RPMI7951 (cell line): ENCODE results near the gene FERMT3. TPM values are rescaled to one million over a fixed set of nuclear protein-coding genes. Genes with fewer than 3 reads are reported as not detected.
"Not testable (repeated sequence)": the region's sequence is repeated elsewhere in the genome, so short reads cannot be mapped to it uniquely, and the experiment has no call there.

ENCODE experiments used
- DNase-seq: peaks from one replicate; pipeline ENCODE4 v3.0.0-alpha.2; 2012; ENCODE audit warnings: low read depth
- total RNA-seq: library from RNA; depleted of rRNA; stranded (reverse); fragments of >200 nt; shearing (Covaris generic); gene quantifications from 2 replicates; pipeline ENCODE4 v1.2.3, GENCODE V29; 2014

The FERMT3 gene
- total RNA-seq, 1 experiment from 2014 or later = 29.1 TPM

GRCh38 chr11:64235437-64236161, 29.1 kb downstream of the FERMT3 start:
- no peak for DNase-seq

GRCh38 chr11:64237484-64237951, 31.0 kb downstream of the FERMT3 start:
- DNase-seq = no peak

GRCh38 chr11:64238076-64238475, 31.6 kb downstream of the FERMT3 start:
- no peak for DNase-seq

GRCh38 chr11:64238999-64239398, 32.5 kb downstream of the FERMT3 start:
- DNase-seq = no peak

DNA sequence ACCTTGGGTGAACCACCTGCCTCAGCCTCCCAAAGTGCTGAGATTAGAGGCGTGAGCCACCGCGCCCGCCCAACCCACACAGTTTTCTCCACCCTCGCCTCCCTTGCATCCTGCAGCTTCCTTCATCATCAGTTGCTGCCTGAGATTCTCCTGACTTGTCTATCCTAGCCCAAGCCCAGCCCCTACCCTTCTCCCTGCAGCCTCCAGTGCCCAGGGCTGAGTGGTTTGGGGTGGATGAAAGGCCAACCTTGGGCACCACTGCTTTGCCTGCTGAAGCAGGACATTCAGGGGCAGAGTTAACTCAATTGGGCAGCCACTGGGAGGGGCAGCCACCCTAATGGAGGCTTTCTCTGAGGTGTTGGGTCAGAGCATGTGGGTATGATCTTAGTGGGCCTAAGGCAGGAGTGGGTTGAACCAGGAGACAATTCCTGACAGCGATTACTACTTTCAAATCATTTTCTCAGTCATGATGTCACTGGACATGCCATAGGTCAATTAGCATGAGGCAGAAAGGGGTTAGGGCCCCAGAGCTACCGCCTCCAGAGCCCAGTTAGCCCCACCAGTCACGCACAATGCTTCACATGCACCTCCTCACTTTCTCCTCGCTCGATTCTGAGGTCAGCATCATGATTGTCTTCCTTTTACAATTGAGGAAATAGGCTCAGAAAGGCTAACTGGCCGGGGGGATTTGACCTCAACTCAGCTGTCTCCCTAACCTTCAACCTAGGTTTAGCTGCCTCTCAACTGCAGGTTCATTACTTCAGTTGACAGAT, 33.3 kb downstream of the FERMT3 start:
- DNase-seq = no peak

- peak; percentile 95 for DNase-seq
Measured at GRCh38 chr11:64240435-64241240, 34.1 kb downstream of the FERMT3 start, which contains the start of gene FKBP2. Gene FKBP2, plus strand, starts transcription at chr11:64241095. Its CDS starts 1,293 bp downstream, at chr11:64242388.

GRCh38 chr11:64241241-64241490, 34.6 kb downstream of the FERMT3 start:
- DNase-seq = peak; percentile 97

DNA sequence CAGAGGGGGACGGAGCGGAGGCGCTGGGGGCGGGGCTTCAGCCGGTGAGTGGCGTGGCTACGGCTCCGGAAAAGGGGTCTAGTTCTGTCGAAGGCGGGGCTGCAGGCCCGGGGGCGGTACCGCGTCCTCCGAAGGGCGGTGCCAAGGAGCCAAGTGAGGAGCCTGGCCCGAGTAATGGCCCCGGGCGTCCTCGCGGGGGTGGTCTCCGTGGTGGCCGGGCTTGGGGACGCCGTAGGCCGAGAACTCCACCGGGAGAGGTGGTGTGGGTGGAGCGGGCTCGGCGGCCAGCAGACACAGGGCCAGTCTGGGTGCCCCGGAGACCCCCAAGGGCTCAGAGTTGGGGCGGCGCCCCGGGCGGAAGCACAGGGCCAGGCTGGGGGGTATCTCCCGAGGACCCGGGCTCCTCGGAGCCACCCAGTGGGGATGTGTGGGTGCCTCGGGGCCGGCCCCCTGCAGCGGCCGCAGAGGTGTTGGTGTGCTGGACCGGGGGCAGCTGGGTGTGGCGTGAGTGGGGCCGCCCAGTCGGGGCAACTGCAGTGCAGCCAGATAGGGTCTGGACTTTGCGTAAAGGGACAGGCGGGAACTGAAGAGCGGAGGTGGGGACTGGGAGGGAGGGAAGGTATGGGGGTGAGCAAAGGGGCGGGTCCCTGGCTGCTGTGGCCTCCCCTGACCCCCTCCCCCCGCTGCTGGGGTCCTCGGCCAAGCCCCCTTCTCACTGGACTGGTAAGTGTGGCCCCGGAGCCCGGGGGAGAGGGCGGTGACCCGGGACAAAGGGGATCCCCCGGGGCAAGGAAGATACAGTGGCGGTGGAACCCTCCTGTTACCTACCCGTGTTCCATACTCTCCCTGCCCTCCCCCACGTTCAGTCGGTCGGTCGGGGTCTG, 35.2 kb downstream of the FERMT3 start:
- peak; percentile 68 for DNase-seq

DNA sequence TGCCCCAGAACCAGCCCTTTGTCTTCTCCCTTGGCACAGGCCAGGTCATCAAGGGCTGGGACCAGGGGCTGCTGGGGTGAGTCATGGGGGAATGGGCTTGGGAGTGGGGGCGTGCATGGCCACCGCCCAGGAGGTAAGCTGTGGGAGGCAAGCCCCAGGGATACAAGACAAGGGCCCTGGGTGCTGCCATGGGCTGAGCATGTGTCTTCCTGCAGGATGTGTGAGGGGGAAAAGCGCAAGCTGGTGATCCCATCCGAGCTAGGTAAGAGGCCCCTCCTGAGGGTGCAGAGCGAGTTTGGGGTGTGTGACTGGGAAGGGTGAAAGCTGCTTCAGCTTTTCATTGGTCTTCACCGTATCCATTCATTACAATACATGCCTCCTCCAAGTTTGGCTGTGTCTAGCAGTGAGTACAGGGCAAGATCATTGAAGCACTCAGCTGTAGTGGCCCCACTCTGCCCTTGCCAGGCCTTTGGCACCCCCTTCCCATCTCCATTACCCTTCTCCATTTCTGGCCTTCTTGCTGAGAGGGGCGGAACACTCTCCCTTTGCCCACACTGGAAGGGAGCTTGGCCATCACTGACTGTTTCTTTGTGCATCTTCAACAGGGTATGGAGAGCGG, 36.8 kb downstream of the FERMT3 start:
- no peak for DNase-seq

DNA sequence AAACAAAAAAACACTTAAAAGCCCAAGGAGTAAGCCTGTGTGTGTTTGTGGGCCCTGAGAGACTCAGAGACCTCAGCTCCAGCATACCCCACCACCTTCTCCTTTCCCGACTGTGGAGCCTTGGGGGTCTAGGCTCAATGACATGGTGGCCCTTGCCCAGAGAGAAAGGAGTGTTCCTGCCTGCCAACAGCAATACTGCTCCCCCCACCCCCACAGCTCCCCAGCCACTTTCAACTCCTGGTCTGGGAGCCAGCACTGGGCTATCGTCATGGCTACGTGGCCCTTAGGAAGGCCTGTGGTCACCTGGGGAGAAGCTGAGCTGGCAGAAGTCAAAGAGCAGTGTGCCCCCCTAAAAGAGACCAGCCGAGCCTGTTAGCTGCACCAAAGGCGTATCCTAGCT, 37.6 kb downstream of the FERMT3 start:
- no peak for DNase-seq

DNA sequence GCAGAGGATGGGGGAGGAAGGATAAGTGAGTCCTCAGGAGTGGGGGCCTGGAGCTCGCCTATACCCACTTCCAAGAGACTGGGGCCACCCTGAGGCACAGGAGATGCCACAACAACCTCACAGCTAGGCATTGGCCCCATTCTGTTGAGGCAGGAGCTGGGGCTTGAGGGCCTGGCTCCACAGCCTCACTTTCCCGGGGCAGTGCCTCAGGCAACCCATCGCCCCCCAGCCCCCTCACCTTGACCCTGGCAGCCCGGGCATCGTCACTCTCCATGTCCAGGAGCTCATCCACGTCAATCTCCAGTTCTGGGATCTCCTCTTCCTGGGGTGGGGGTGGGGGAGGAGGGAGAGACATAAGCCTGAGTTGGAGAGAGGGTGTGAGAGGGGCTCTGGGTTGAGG, 38.4 kb downstream of the FERMT3 start:
- no peak for DNase-seq

DNA sequence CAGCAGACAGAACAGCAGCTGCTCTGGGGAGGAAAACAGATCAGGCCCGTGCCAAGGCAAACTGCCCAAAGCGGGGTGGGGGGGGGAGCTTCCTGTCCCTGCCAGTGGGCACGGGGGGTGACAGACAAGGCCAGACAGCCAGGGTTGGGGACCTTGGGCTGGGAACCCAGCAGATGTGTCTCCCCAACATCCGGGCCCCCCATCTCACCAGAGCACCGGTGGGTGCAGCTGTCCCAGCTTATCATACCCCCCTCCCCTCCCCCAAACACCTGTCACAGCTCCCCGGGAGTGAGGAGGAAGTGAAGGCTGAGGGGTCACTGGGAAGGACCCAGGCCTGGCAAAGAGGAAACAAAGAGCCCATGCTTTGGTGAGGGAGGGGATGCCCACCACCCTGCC, 38.9 kb downstream of the FERMT3 start:
- peak; percentile 64 for DNase-seq

DNA sequence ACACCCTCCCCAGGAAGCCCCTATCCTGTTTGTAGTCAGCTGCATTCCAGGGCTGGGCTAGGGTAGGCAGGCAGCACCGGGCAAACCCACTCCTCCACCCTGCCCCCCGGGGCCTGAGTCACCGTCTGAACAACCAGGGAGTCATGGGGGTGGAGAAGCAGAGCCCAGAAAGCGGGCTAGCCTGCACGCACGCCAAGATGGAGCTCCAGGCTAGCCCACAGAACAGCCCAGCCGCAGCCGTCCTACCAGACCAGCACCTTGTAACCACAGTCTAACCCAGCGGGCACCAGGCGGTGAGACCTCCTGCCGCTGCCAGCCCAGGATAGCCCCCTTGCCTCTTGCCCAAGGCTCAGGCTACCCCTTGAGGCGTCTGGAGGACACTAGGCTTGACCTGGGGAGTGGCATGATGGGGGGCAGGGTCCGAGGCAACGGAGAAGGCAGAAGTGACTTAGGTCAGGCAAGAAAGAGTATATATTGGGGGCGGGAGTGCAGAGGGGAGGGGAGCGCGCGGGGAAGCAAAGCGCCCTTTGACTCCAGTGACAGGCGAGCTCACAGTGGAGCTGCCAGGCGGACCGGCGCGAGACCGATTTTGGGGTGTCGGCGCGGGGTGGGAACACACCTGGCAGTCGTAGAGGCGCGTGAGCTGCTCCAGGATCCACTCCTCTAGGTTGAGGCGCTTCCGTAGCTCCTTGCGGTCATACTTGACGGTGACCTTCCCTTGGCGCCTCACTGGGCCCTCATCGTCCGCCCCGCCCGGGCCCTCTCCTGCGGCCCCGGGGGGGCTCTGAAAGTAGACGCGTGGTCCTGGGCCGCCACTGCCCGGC, 39.5 kb downstream of the FERMT3 start:
- peak; percentile 98 for DNase-seq

- not testable (repeated sequence) for DNase-seq
Measured at GRCh38 chr11:64246621-64246870, 40.0 kb downstream of the FERMT3 start.

DNA sequence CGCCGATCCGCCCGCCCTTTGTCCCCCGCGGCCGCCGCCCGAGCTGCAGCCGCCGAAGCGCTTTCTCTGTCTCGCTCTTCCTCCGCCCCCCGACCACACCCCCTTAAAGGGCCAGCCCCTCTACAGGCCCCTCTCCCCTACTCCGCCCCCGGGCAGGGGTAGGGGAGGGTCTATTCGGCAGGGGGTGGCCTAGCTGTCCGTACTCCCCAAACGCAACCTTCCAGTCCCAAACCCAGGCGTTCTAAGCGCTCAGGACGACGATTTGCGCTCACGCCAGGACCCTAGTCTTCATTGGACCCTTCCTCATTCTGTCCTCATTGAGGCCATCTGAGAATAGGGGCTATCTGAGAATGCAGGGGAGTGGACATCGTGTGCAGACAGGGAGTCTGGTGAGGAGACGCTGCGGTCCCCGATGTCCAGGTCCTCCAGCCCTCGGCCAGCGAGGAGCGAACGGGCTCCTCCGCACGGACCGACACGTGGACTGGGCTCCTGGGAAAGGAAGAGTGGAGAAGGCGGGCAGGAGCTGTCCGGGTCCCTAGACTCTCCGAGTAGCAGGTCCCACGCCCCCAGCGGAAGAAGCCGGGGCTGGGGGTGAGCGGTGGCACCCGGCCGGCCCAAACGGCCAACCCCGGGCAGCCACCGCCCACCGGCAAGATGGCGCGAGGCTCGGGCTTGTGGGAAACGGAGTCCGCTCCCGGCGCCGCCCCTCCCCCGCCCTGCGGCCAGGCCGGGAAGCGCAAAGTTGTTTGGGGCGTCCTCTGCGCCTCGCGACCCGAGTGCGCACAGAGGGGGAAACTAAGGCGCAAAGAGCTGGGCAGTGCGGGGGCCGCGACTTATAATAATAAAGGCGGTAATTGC, 40.6 kb downstream of the FERMT3 start, which contains the start of gene PPP1R14B:
Gene PPP1R14B (minus strand): TSS at position 73 of the 858 bp plus-strand sequence. CDS start 270 bp downstream, outside the sequence.
- peak; percentile 87 for DNase-seq

DNA sequence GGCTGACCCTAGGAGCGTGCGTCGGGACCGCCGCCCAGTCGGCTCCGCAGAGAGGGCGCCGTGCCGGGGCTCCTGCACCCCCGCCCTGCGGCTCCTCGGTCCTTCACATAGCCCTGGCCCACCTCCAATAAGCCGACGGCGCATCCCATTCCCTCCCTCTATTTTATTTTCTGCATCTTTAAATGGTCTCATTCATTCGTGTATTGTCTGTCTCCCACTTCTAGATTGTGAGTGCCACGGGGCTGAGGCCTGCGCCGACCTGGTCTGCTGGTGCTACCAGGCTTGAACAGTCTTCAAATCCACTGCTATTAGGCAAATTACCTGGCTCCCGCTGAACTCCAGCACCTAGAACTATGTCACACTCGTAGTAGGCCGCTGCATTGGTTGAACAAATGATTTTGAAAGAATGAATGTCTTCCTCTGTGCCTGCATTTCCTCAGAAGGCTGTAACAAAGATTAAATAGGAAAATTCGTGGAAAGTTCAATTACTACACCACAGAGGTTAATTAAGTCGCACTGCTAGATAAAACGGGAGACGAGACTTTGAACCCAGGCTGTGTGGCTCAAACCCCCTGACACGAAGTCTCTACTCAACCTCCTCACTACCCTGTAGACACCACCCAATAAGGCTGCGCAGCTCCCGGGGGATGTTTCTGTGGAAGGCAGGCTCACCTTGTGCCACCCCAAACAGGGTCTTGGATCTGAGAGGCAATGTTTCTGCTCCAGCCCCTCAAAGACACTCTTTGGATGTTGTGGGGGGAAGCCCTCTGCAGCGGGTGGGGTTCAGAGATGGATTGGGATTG, 41.4 kb downstream of the FERMT3 start:
- DNase-seq = no peak

- no peak for DNase-seq
Measured at GRCh38 chr11:64248578-64248977, 42.1 kb downstream of the FERMT3 start.

- no peak for DNase-seq
Measured at GRCh38 chr11:64249038-64249437, 42.5 kb downstream of the FERMT3 start.
